Esophagus muscularis mucosa (tissue), 4 donors: ENCODE results near the gene IGLL5. TPM values are rescaled to one million over a fixed set of nuclear protein-coding genes. Genes with fewer than 3 reads are reported as not detected.

Experiments used
- DNase-seq: peaks from one replicate; pipeline ENCODE4 v3.0.0-alpha.2; 2017; ENCODE audit errors: extremely low spot score
- H3K27ac ChIP-seq, 4 donors: fragments of 200-600 bp; sonication (generic); replicated peaks in 1 of 4; 1 replicate in 3 of 4; 2 replicates in 1 of 4; pipeline ENCODE4 v1.5.1; 2016 to 2019; ENCODE audit warnings: mild to moderate bottlenecking in 1 of 4
- H3K27me3 ChIP-seq, 4 donors: fragments of 200-600 bp; sonication (generic); one replicate each; pipeline versions ENCODE4 v1.5.1 to v1.6.0; 2016 to 2019
- H3K36me3 ChIP-seq, 4 donors: fragments of 200-600 bp; sonication (generic); one replicate each; pipeline ENCODE4 v1.5.1; 2016 to 2019
- H3K4me1 ChIP-seq, 4 donors: fragments of 200-600 bp; sonication (generic); one replicate each; pipeline ENCODE4 v1.5.1; 2016 to 2019
- H3K4me3 ChIP-seq, 4 donors: fragments of 200-600 bp; sonication (generic); 1 replicate in 2 of 4; 2 replicates in 2 of 4; pipeline ENCODE4 v1.5.1; 2016 to 2019; ENCODE audit warnings: mild to moderate bottlenecking in 4 of 4, moderate library complexity in 1 of 4
- H3K9me3 ChIP-seq, 4 donors: fragments of 200-600 bp; sonication (generic); 1 replicate in 3 of 4; 2 replicates in 1 of 4; pipeline ENCODE4 v1.5.1; 2016 to 2019
- CTCF ChIP-seq, 3 experiments: fragments of 200-600 bp in 2 of 3; fragments of 450-650 bp in 1 of 3; sonication (generic) in 2 of 3; IDR thresholded peaks; one replicate each; pipeline ENCODE4 v1.5.1; 2017 to 2019; ENCODE audit warnings: antibody characterized with exemption in 3 of 3, mild to moderate bottlenecking in 2 of 3, moderate library complexity in 1 of 3
- EP300 ChIP-seq: sonication (generic); formaldehyde crosslinking; IDR thresholded peaks from one replicate; pipeline ENCODE4 v1.6.1; 2017; ENCODE audit warnings: antibody characterized with exemption
- POLR2A ChIP-seq: fragments of 450-650 bp; IDR thresholded peaks from one replicate; pipeline ENCODE4 v1.6.1; 2017; ENCODE audit warnings: antibody characterized with exemption, moderate library complexity, mild to moderate bottlenecking, low read depth
- POLR2AphosphoS5 ChIP-seq, 2 donors: sonication (generic); formaldehyde crosslinking; IDR thresholded peaks; one replicate each; pipeline ENCODE4 v1.6.1; 2017; ENCODE audit warnings: antibody characterized with exemption in 2 of 2
- WGBS: methylation state at CpG from one replicate; pipeline ENCODE4 v1.1.5; 2018; 5-methylcytosine and 5-hydroxymethylcytosine counted together
- intact Hi-C: fragments of 100-400 bp; cut with DNase I; formaldehyde crosslinking; loops from one replicate; pipeline ENCODE4 v1.15.1; 2023
- total RNA-seq, 4 donors: library from RNA; depleted of rRNA; stranded (reverse); fragments of >200 nt; gene quantifications; one replicate each; pipeline versions ENCODE4 v1.1.0 to v1.2.1, GENCODE V29; 2016

IGLL5 gene
- total RNA-seq = 1 to 10 TPM in 1 of 4 donors, under 1 TPM in 2, not detected in 1; 0.39 to 1.3 (median 0.80) TPM

DNA sequence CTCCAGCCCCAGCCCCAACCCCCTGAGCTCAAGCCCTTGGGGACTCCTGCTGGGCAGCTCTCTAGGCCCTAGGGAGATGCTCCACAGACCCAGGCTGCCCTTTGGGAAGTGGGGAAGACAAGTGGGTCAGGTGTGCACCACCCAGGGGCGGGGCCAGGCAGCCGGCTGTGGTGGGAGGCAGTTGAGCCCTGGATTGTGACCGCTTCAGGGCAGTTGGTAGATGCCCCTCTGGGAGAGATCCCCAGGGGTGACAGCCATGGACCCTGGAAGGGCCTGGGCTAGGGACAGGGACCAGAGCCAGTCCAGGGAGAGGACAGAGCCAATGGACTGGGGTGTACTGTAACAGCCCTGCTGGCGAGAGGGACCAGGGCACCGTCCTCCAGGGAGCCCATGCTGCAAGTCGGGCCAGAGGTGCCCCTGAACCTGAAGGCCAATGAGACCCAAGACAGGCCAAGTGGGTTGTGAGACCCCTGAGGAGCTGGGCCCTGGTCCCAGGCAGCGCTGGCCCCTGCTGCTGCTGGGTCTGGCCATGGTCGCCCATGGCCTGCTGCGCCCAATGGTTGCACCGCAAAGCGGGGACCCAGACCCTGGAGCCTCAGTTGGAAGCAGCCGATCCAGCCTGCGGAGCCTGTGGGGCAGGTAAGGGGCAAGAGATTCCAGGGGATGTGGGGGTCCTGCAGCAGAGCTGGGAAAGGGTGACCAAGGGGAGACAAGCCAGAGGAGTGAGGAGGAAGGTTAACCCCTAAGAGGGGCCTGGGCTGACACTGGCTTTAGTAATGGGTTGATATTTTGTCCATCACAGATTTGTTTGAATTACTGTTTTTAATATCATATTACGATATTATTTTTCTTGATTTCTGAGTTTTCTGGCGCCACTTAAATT is at the start of gene IGLL5:
Gene IGLL5 (plus strand): TSS at position 196 of the 883 bp plus-strand sequence. CDS start 238 bp downstream, at position 434.
- Histone ChIP-seq H3K4me1 (no peaks in the 10 kb centered on the region), H3K27me3 (peaks cover 0 to 31% (median 0%) of the 10 kb centered on the region in 4 donors), H3K36me3 (no peaks in the 10 kb centered on the region), H3K9me3 (no peaks in the 10 kb centered on the region), H3K4me3 (no peak within 1 kb of the TSS), H3K27ac (no peak within 1 kb of the TSS)
- intact Hi-C loops = no loop called here
- WGBS = 87% methylated on average over 14 of the region's 15 CpGs
- DNase-seq = no peak
- TF ChIP-seq EP300 (no peak), POLR2A (no peak), CTCF (IDR thresholded peaks at IDR 0.05) (no peak)

- Histone ChIP-seq H3K4me1 (no peaks in the 10 kb centered on the region), H3K9me3 (peaks cover 0 to 5% (median 0%) of the 10 kb centered on the region in 4 donors), H3K27me3 (peaks cover 0 to 45% (median 0%) of the 10 kb centered on the region in 4 donors), H3K27ac (no peak overlapping the region), H3K4me3 (no peak overlapping the region), H3K36me3 (no peaks in the 10 kb centered on the region)
- no peak for TF ChIP-seq CTCF (IDR thresholded peaks at IDR 0.05)
- TF ChIP-seq POLR2A = no peak
- no peak for TF ChIP-seq EP300
- no peak for TF ChIP-seq POLR2AphosphoS5 (IDR thresholded peaks at IDR 0.05)
- DNase-seq = peak; percentile 60
- WGBS = 88% methylated on average over 5 of the region's 5 CpGs
- intact Hi-C loops = no loop called here
These were observed 49.3 kb upstream of the IGLL5 start for GRCh38 chr22:22838148-22838786.

DNA sequence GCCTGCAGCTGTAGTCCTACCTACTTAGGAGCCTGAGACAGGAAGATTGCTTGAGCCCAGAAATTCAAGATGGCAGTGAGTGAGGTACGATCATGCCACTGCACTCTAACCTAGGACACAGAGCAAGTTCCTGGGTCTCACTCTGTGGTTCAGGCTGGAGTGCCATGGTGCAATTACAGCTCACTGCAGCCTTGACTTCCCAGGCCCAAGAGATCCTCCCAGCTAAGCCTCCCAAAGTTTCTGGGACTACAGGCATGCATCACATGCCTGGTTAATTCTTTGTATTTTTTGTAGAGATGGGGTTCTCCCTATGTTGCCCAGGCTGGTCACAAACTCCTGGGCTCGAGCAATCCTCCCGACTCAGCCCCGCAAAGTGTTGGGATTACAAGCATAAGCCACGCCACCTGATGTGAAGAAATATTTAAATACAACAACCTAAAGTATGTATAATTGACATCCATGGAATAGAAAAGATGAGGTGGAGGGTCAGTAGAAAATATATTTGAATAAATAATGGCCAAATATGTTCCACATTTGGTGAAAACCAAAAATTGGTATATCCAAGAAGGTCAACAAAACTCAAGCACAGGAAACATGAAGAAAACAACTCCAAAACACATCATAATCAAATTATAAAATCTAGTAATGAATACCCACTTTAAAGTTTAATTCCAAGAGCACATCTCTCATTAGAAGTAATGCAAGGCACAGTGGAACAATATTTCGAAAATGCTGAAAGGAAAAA is 47.9 kb upstream of the IGLL5 start:
- Histone ChIP-seq H3K4me3 (no peak overlapping the region), H3K9me3 (peaks cover 0 to 5% (median 0%) of the 10 kb centered on the region in 4 donors), H3K27me3 (peaks cover 0 to 33% (median 0%) of the 10 kb centered on the region in 4 donors), H3K27ac (no peak overlapping the region), H3K36me3 (no peaks in the 10 kb centered on the region), H3K4me1 (no peaks in the 10 kb centered on the region)
- TF ChIP-seq POLR2AphosphoS5 (IDR thresholded peaks at IDR 0.05) = no peak
- WGBS = 71% methylated on average over 6 of the region's 6 CpGs
- intact Hi-C loops = no loop called here
- DNase-seq = peak; percentile 50

- TF ChIP-seq POLR2AphosphoS5 (IDR thresholded peaks at IDR 0.05) (no peak), CTCF (IDR thresholded peaks at IDR 0.05) (no peak), POLR2A (no peak), EP300 (no peak)
- Histone ChIP-seq H3K36me3 (no peaks in the 10 kb centered on the region), H3K4me3 (no peak overlapping the region), H3K27me3 (peaks cover 0 to 25% (median 0%) of the 10 kb centered on the region in 4 donors), H3K27ac (no peak overlapping the region), H3K4me1 (no peaks in the 10 kb centered on the region), H3K9me3 (peaks cover 0 to 5% (median 0%) of the 10 kb centered on the region in 4 donors)
- DNase-seq = no peak
- WGBS = 56% methylated on average over 2 of the region's 2 CpGs
- intact Hi-C loops = no loop called here
These were observed 46.8 kb upstream of the IGLL5 start for GRCh38 chr22:22840780-22841179.

DNA sequence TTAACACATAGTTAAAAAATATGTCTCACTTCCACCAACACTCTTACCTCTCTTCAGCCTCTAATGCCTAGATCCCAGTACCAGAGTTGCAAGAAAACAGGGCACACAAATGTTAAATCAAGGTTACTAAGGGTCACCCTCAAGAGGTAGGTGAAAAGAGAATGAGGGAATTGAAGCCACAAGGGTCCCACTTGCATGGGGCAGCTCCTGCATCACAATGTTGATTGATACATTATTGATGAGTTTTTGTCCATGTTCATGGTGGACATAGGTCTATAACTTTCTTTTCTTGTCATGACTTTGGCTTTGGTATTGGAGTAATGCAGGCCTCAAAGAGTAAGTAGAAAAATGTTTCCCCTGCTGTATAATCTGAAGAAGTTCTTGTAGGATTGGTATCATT is 46.0 kb upstream of the IGLL5 start:
- Histone ChIP-seq H3K9me3 (peaks cover 0 to 5% (median 0%) of the 10 kb centered on the region in 4 donors), H3K27me3 (peaks cover 0 to 22% (median 0%) of the 10 kb centered on the region in 4 donors), H3K4me3 (no peak overlapping the region), H3K4me1 (no peaks in the 10 kb centered on the region), H3K36me3 (no peaks in the 10 kb centered on the region), H3K27ac (no peak overlapping the region)
- intact Hi-C loops = no loop called here
- no peak for DNase-seq
- TF ChIP-seq EP300 (no peak), POLR2AphosphoS5 (IDR thresholded peaks at IDR 0.05) (no peak), POLR2A (no peak), CTCF (IDR thresholded peaks at IDR 0.05) (no peak)
